Right lobe of liver (tissue), 4 donors: Measurements from ENCODE around the gene ZMIZ1.

Experiments used
- CTCF ChIP-seq, 4 donors: fragments of 200-600 bp in 3 of 4; fragments of 450-650 bp in 1 of 4; IDR thresholded peaks; one replicate each; pipeline versions ENCODE4 v1.5.1 to v1.8.0; 2016 to 2022; ENCODE audit warnings: antibody characterized with exemption in 4 of 4, mild to moderate bottlenecking in 2 of 4
- POLR2A ChIP-seq: fragments of 450-650 bp; IDR thresholded peaks from one replicate; pipeline ENCODE4 v1.6.1; 2017; ENCODE audit warnings: antibody characterized with exemption, mild to moderate bottlenecking
- donor health status: DM: no; HTN: no; CAD: no.
- donor health status: DM: no; HTN: no; CAD: no.
- donor health status: DM: no; HTN: yes; CAD: no.

GRCh38 chr10:79187121-79187940, 118.6 kb downstream of the ZMIZ1 start:
- TF ChIP-seq CTCF (IDR thresholded peaks at IDR 0.05) (no peak), POLR2A (no peak)
